NCI-H2081 treated with DMSO at 0.1 percent for 48 hours (cell line): ENCODE data around the gene IMPDH2.

Experiments
- DNase-seq: peaks from one replicate; lab custom pipeline; 2025; lab: John Stamatoyannopoulos, UW

The IMPDH2 gene

DNA sequence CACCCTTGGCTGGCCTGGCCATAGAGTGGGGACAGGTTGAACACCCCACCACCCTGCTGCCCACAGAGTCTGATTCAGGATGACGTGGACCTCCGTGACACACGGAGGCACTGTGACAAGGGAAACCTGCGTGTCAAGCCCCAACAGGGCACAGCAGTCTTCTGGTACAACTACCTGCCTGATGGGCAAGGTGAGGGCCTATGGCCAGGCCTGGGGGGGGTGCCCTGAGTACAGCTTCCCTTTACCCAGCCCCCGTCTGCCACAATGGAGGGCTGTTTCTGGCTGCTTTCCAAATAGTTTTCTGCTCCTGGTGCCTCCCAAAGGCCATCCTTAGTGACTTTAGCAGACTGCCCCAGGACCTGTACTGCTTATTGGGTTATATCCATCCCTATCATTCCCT is 23.2 kb downstream of the IMPDH2 start:
- DNase-seq = no peak

DNA sequence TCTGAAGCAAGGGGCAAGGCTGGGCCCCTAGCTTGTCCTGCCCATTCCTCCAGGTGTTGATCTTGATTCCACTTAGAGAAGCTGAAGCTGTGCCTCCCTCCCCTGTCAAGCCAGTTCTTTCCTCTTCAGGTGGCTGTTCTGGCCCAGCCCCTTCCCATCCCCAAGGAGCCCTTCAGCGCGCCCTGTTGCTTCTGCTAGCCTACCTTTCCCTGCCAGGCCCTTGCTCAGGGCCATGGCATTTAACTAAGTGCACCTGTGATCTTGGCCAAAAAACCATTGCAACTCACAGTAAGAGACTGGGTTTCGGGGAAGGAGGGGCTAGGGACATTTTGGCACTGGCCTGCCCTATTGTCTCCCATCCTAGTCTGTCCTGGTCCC is 23.9 kb downstream of the IMPDH2 start:
- no peak for DNase-seq

- no peak for DNase-seq
These were observed 24.6 kb downstream of the IMPDH2 start for GRCh38 chr3:49004352-49005302.

DNA sequence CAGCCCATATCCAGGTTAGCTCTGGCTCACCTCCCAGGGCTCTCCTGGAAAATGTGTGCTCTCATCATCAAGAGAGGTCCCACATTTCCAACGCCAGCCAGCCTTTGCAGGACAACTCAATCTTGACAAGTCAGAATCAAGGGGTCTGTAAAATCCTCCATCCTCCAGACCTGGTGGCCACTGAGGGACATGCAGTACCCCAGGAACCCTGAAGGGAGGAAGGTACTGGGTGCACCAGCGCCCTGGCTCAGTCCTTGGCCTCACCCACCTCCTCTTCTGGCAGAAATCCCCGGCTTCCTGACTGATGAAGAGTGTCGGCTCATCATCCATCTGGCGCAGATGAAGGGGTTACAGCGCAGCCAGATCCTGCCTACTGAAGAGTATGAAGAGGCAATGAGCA is 28.0 kb downstream of the IMPDH2 start:
- no peak for DNase-seq

- DNase-seq = no peak
These were observed 29.9 kb downstream of the IMPDH2 start for GRCh38 chr3:48999085-48999858.

- DNase-seq = no peak
These were observed 31.2 kb downstream of the IMPDH2 start for GRCh38 chr3:48997714-48998637.

DNA sequence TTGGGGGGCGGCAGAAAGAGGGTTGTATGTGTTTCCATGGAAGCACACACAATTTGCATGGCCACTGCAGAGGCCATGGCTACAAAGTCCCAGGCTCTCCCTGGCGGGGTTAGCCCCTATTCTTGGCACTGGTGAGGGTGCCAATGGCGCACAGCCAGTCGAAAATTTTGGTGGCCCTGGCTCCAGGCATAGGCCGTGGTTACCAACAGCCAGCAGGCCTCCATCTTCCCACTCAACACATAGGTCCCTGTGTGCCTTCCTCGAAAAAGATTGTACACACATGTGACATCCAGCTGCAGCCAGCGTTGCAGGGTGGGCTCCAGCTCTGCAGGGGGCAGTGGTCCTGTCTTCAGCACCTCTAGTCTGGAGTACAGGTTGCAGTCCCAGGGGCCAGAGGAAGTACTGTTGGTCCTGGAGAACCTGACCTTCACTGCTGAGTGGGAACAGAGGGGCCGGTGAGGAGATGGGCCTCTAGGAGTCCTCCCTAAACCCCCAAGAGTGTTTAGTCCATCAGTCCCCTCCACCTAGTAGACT is 32.0 kb downstream of the IMPDH2 start:
- no peak for DNase-seq

DNA sequence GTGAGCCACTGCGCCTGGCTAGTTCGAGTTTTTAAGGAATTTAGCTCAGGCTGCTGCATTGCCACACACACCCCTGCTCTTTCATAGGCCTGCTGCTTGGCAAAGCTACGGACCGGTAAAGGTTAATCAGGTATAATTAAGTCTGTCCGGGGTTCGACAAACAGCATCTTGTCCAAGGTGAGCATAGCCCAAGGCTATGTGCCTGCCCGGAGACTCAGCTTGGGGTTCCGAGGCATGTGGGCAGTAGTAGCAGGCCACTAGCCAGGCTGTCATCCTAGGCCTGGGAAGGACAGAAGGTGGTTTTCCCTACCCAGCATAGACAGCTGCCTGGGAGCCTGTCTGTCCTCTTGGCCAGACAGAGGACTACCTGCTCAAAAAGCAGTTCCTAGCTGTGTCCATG is 32.6 kb downstream of the IMPDH2 start:
- no peak for DNase-seq

DNA sequence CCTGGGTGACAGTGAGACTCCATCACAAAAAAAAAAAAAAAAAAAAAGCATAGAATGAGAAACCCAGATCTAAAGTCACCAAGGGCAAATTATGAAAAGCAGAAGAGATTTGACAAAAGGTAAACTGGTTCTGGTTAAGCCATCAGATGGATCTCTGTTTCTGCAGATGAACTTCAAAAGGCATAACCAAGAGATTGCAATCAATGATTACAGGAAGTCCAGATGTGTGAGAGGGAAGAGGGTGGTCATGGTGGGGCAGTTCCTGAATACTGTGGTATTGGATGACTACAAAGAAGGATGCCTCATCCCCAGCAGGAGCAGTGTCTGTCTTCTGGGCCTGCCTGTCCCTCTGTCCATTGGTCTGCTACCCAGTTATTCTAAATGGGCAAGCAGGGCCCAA is 35.4 kb downstream of the IMPDH2 start:
- no peak for DNase-seq

GRCh38 chr3:48991851-48992545 is 37.2 kb downstream of the IMPDH2 start:
- DNase-seq = no peak

- no peak for DNase-seq
These were observed 38.3 kb downstream of the IMPDH2 start for GRCh38 chr3:48990636-48991469.

- no peak for DNase-seq
These were observed 39.2 kb downstream of the IMPDH2 start, which contains the start of gene P4HTM for GRCh38 chr3:48989796-48990635. P4HTM (plus strand) TSS chr3:48990241; CDS start chr3:48990257, 16 bp downstream.

- DNase-seq = no peak
These were observed 39.9 kb downstream of the IMPDH2 start for GRCh38 chr3:48989126-48989795.

GRCh38 chr3:48985831-48986376 is 43.3 kb downstream of the IMPDH2 start:
- DNase-seq = no peak

DNA sequence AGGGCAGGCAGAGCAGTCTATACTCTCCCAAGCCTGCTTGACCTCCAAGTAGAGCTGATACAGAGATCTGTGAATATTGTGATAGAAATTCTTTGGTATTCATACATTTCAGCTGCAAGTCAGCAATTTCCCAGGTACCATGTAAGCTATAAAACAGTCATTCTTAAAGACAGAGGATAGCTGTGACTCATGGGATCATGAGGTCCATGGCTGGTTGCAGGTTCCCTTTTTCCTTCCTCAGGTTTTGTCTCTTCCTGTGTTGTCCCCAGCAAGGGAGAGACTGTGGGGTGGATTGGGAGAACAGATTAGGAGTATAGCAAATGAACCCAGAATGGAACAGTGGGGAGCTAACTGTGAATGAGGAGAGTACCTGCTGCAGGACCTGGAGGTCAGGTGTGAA is 44.5 kb downstream of the IMPDH2 start:
- DNase-seq = no peak

DNA sequence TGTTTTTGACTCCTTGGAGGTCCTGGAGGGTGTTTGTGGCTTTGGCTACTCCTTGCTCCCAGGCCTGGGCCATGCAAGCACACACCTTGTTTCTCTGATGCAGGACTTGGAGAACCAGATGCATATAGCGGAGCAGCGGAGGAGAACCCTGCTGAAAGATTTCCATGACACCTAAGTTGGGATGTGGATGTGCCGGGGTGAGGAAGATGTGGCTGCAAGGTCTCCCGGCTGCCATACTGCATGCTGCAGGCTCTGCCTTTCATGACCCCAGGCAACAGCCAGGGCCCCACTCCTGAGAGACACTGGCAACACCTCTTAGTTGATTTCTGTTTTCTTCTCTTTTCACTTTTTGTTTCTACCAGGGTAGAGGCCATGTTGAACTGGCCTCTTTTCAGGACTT is 46.1 kb downstream of the IMPDH2 start:
- no peak for DNase-seq

DNA sequence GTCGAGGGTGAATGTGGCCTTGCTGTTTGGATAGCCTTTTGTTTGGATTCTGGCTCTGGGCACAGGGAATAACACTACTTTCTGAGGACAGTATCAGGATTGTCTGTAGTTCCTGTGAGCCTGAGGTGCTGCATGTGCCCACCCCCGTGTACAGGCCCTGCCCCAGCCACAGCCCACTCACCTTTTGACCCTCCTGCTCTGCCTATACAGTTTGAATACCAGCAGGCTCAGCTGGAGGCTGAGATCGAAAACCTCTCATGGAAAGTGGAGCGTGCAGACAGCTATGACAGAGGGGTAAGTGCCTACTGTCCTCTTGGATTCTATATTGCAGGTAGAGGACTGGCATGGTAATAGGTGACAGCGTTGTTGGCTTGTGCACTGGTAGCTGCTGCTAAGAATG is 46.5 kb downstream of the IMPDH2 start:
- DNase-seq = no peak

- DNase-seq = no peak
These were observed 47.2 kb downstream of the IMPDH2 start for GRCh38 chr3:48982016-48982415.
